ENCODE results near the gene TTLL1. TPM values are rescaled to one million over a fixed set of nuclear protein-coding genes. Genes with fewer than 3 reads are reported as not detected.
"Not testable (repeated sequence)": the region's sequence is repeated elsewhere in the genome, so short reads cannot be mapped to it uniquely, and the experiment has no call there.

The TTLL1 gene
- total and polyA plus RNA-seq, 2 donors (not counting 3 experiments of a cell fraction or from before 2014, with no cell fraction given): 9.0 to 17.0 TPM

DNA sequence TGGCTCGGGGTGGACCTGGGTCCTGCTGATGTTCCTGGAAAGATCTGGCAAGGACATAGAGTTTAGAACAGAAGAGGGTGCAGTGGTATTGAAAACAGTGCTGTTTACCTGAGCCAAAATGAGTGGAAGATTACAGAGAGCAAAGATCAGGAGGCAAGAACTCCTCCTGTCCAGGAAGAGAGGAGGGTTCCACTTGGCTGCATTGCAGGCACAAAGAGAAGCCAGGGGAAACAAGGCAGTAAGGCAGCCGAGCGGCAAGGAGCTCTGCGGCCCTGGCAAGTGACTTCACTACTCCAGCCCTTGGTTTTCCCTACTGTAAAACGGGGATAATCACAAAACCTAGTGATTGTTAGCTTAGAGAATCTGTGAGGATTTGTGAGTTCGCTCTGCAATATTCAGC is 70.6 kb downstream of the TTLL1 start:
- FAIRE-seq: no peak
- intact Hi-C loops (cut with micrococcal nuclease): loop anchor here (5.0 kb wide), 1 partner anchor 96 kb away; no protein-coding TSS in a partner anchor
- dilution Hi-C loops (cut with MboI; ENCODE audit: extremely low pct_ligation_motif_present, low sequenced_read_pairs): no loop called here

DNA sequence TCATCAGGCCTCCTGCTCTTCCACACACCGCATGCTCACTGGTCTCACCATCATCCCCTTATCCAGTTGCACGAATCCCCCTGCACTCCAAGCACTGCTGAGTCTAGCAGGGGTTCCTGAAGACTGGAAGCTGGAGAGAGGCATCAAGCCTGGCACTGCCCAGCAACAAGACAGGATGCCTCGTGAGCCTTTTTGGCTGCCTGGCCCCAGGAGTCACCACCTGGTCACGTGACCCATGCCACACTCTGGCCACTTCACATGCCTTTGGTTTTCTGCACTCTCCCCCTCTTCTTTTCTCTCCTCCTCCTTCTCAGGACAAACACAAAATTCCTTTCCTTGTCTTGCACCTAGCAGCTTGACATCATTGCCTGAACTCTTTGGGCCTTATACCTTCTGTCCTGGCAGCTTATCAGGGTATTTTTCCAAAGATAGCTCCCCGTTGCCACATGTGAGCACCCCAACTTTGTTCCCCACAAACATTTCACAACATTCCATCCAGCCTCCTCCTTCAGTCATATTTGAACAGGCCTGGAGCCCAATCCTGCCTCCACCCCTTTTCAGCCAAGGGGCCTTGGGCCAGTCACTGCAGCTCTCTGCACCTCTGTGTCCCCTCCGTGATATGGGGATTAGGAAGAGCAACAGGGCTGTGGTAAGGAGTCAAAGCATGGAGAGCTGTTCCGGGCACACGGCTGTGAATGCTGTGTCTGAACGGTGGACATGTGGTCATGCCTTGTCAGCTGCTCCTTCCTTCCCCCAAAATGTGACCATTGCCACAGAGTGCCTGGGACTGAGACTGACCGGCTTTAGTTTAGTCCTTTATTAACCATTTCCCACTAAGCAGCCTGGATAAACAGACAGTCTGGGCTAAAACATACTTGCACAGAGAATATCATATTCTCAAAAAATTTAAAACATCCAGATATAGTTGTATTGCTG is 71.4 kb downstream of the TTLL1 start:
- Histone ChIP-seq H3K27ac (ENCODE audit: insufficient read depth, low read depth, low read length) (no peak overlapping the region), H3K4me3 (replicated peaks in 1 of 3; ENCODE audit: insufficient read depth in 1 of 3, low read depth in 1 of 3, low read length in 3 of 3) (no peak overlapping the region), H3K79me2 (ENCODE audit: control insufficient read depth, insufficient read depth, low read length) (peaks cover 18% of the 10 kb centered on the region), H3K4me1 (ENCODE audit: control insufficient read depth, extremely low read depth, insufficient read depth, low read length) (peaks cover 17% of the 10 kb centered on the region), H3K27me3 (ENCODE audit: control insufficient read depth in 2 of 2, insufficient read depth in 2 of 2, low read length in 2 of 2) (peaks cover 0 to 1% of the 10 kb centered on the region in 2 experiments), H3K4me2 (ENCODE audit: insufficient read depth, low read length) (no peak overlapping the region), H2AFZ (ENCODE audit: low read depth, low read length) (no peak overlapping the region), H3K9me1 (replicated peaks; ENCODE audit: control insufficient read depth, extremely low read depth, insufficient read depth, low read length) (no peaks in the 10 kb centered on the region), H3K9me3 (replicated peaks; ENCODE audit: control insufficient read depth, insufficient read depth, low read length) (no peaks in the 10 kb centered on the region), H3K36me3 (ENCODE audit: control insufficient read depth in 2 of 2, extremely low read depth in 1 of 2, insufficient read depth in 2 of 2, low read length in 2 of 2) (no peaks in the 10 kb centered on the region), H4K20me1 (replicated peaks; ENCODE audit: control insufficient read depth, extremely low read depth, insufficient read depth, low read length) (no peaks in the 10 kb centered on the region), H3K9ac (replicated peaks; ENCODE audit: extremely low read depth, insufficient read depth, low read length) (no peak overlapping the region)
- dilution Hi-C loops (cut with MboI; ENCODE audit: extremely low pct_ligation_motif_present, low sequenced_read_pairs) (no loop called here), intact Hi-C loops (cut with micrococcal nuclease) (loop anchor here (5.0 kb wide), 1 partner anchor 95 kb away; no protein-coding TSS in a partner anchor)
- no peak for FAIRE-seq
- ChIA-PET CTCF (interaction anchor here (1.7 kb wide), 1 partner anchor 10 kb away, joined by 4 read pairs; no protein-coding TSS in a partner anchor), POLR2A (no interaction called here)
- no TSS peak for BruUV-seq (replicated peaks)
- no peak for DNase-seq (ENCODE audit: low read depth, low spot score)
- no peak for TF ChIP-seq FOS (IDR thresholded peaks at IDR 0.05; ENCODE audit: borderline replicate concordance, insufficient read depth, low read length)
- TF ChIP-seq JUN (IDR thresholded peaks at IDR 0.05; ENCODE audit: borderline replicate concordance, insufficient read depth, insufficient read length, low read depth): no peak
- no peak for TF ChIP-seq GATA2 (IDR thresholded peaks at IDR 0.05; ENCODE audit: insufficient read depth, insufficient read length, low read depth, low read length)
- TF ChIP-seq POLR2A (IDR thresholded peaks at IDR 0.05; ENCODE audit: low read depth, low read length): no peak

More for the DNA sequence above, 70.6 kb downstream of the TTLL1 start:
- H3K36me3 ChIP-seq (ENCODE audit: control insufficient read depth in 2 of 2, extremely low read depth in 1 of 2, insufficient read depth in 2 of 2, low read length in 2 of 2): no peaks in the 10 kb centered on the region
- DNase-seq (ENCODE audit: low read depth, low spot score): no peak
- peaks cover 0 to 1% of the 10 kb centered on the region in 2 experiments for H3K27me3 ChIP-seq (ENCODE audit: control insufficient read depth in 2 of 2, insufficient read depth in 2 of 2, low read length in 2 of 2)
- H2AFZ ChIP-seq (ENCODE audit: low read depth, low read length): no peak overlapping the region
- H3K9ac ChIP-seq (replicated peaks; ENCODE audit: extremely low read depth, insufficient read depth, low read length): no peak overlapping the region
- ChIA-PET CTCF (no interaction called here), POLR2A (no interaction called here)
- no peaks in the 10 kb centered on the region for H3K9me3 ChIP-seq (replicated peaks; ENCODE audit: control insufficient read depth, insufficient read depth, low read length)
- no peaks in the 10 kb centered on the region for H3K9me1 ChIP-seq (replicated peaks; ENCODE audit: control insufficient read depth, extremely low read depth, insufficient read depth, low read length)
- no peak overlapping the region for H3K27ac ChIP-seq (ENCODE audit: insufficient read depth, low read depth, low read length)
- TF ChIP-seq JUN (IDR thresholded peaks at IDR 0.05; ENCODE audit: borderline replicate concordance, insufficient read depth, insufficient read length, low read depth): no peak
- TF ChIP-seq, protein P1, sequence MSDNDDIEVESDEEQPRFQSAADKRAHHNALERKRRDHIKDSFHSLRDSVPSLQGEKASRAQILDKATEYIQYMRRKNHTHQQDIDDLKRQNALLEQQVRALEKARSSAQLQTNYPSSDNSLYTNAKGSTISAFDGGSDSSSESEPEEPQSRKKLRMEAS (IDR thresholded peaks at IDR 0.05; ENCODE audit: insufficient read depth, insufficient read length): no peak
- H3K4me3 ChIP-seq (replicated peaks in 1 of 3; ENCODE audit: insufficient read depth in 1 of 3, low read depth in 1 of 3, low read length in 3 of 3): no peak overlapping the region
- no TSS peak for BruUV-seq (replicated peaks)
- no peaks in the 10 kb centered on the region for H4K20me1 ChIP-seq (replicated peaks; ENCODE audit: control insufficient read depth, extremely low read depth, insufficient read depth, low read length)
- peaks cover 10% of the 10 kb centered on the region for H3K4me1 ChIP-seq (ENCODE audit: control insufficient read depth, extremely low read depth, insufficient read depth, low read length)
- peaks cover 9% of the 10 kb centered on the region for H3K79me2 ChIP-seq (ENCODE audit: control insufficient read depth, insufficient read depth, low read length)
- H3K4me2 ChIP-seq (ENCODE audit: insufficient read depth, low read length): no peak overlapping the region

DNA sequence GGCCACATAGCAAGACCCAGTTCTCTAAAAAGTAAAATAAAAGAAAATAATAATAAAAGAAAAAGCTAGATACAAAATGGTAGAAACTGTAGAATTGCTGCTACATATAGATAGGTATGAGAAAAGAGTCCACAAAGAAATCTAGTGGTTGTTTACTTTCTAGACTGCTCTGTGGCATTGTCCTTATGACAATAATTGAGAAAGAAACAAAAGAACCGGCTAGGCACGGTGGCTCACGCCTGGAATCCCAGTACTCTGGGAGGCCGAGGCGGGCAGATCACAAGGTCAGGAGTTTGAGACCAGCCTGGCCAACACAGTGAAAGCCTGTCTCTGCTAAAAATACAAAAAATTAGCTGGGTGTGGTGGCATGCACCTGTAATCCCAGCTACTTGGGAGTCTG is 73.0 kb downstream of the TTLL1 start:
- H3K4me1 ChIP-seq (ENCODE audit: control insufficient read depth, extremely low read depth, insufficient read depth, low read length): peaks cover 17% of the 10 kb centered on the region
- H3K4me2 ChIP-seq (ENCODE audit: insufficient read depth, low read length); dilution Hi-C loops (cut with MboI; ENCODE audit: extremely low pct_ligation_motif_present, low sequenced_read_pairs); H4K20me1 ChIP-seq (replicated peaks; ENCODE audit: control insufficient read depth, extremely low read depth, insufficient read depth, low read length); H3K4me3 ChIP-seq (replicated peaks in 1 of 3; ENCODE audit: insufficient read depth in 1 of 3, low read depth in 1 of 3, low read length in 3 of 3); H3K27ac ChIP-seq (ENCODE audit: insufficient read depth, low read depth, low read length); FAIRE-seq; H2AFZ ChIP-seq (ENCODE audit: low read depth, low read length); DNase-seq (ENCODE audit: low read depth, low spot score); H3K27me3 ChIP-seq (ENCODE audit: control insufficient read depth in 2 of 2, insufficient read depth in 2 of 2, low read length in 2 of 2); H3K36me3 ChIP-seq (ENCODE audit: control insufficient read depth in 2 of 2, extremely low read depth in 1 of 2, insufficient read depth in 2 of 2, low read length in 2 of 2); H3K9me1 ChIP-seq (replicated peaks; ENCODE audit: control insufficient read depth, extremely low read depth, insufficient read depth, low read length); H3K9ac ChIP-seq (replicated peaks; ENCODE audit: extremely low read depth, insufficient read depth, low read length); H3K9me3 ChIP-seq (replicated peaks; ENCODE audit: control insufficient read depth, insufficient read depth, low read length); BruUV-seq (replicated peaks): not testable (repeated sequence)
- POLR2A ChIA-PET: interaction anchor here (0.9 to 2.6 kb wide), 2 partner anchors 12 to 57 kb away, joined by 5 to 8 read pairs; no protein-coding TSS in a partner anchor
- H3K79me2 ChIP-seq (ENCODE audit: control insufficient read depth, insufficient read depth, low read length): peaks cover 29% of the 10 kb centered on the region
- intact Hi-C loops (cut with micrococcal nuclease): loop anchor here (5.0 kb wide), 1 partner anchor 94 kb away; no protein-coding TSS in a partner anchor
- CTCF ChIA-PET: interaction anchor here (1.2 to 4.0 kb wide), 4 partner anchors 10 to 17 kb away, joined by 4 to 23 read pairs (median 6); no protein-coding TSS in a partner anchor
